Endothelial cell (in vitro differentiated cells): ENCODE results near the gene VASH2. TPM values are rescaled to one million over a fixed set of nuclear protein-coding genes. Genes with fewer than 3 reads are reported as not detected.
"Not testable (repeated sequence)": the region's sequence is repeated elsewhere in the genome, so short reads cannot be mapped to it uniquely, and the experiment has no call there.

Experiments used
- DNase-seq: peaks from one replicate; pipeline ENCODE4 v3.0.0; 2021; ENCODE audit warnings: low spot score
- H3K27ac Mint-ChIP-seq: one replicate; pipeline ENCODE4 v1.8.0; 2021; ENCODE audit warnings: mixed read lengths, inconsistent platforms; ENCODE audit not compliant: unreplicated experiment
- H3K27me3 Mint-ChIP-seq: one replicate; pipeline ENCODE4 v1.8.0; 2021; ENCODE audit warnings: mild to moderate bottlenecking, moderate library complexity, mixed read lengths, inconsistent platforms; ENCODE audit not compliant: unreplicated experiment
- H3K36me3 Mint-ChIP-seq: one replicate; pipeline ENCODE4 v1.8.0; 2021; ENCODE audit warnings: mild to moderate bottlenecking, low read depth, mixed read lengths, inconsistent platforms; ENCODE audit not compliant: unreplicated experiment
- H3K4me1 Mint-ChIP-seq: one replicate; pipeline ENCODE4 v1.8.0; 2021; ENCODE audit warnings: mild to moderate bottlenecking, mixed read lengths, inconsistent platforms; ENCODE audit not compliant: unreplicated experiment
- H3K4me3 Mint-ChIP-seq: one replicate; pipeline ENCODE4 v1.8.0; 2021; ENCODE audit warnings: mild to moderate bottlenecking, mixed read lengths, inconsistent platforms; ENCODE audit not compliant: unreplicated experiment
- H3K9me3 Mint-ChIP-seq: one replicate; pipeline ENCODE4 v1.8.0; 2021; ENCODE audit warnings: mixed read lengths, inconsistent platforms; ENCODE audit not compliant: unreplicated experiment
- CTCF ChIP-seq: fragments of 200-600 bp; sonication (generic); IDR thresholded peaks from one replicate; pipeline ENCODE4 v1.5.0; 2021; ENCODE audit warnings: antibody characterized with exemption; ENCODE audit not compliant: unreplicated experiment
- total RNA-seq: library from RNA; stranded (reverse); fragmentation: NEBNext Ultra II Directional; extraction: Animal tissue kit (Norgen Biotek cat#: 25700); gene quantifications from one replicate; pipeline ENCODE4 v1.2.1, GENCODE V29; 2021; ENCODE audit not compliant: unreplicated experiment

Gene VASH2
- total RNA-seq, 1 donor from 2014 or later, result 8.3 TPM

GRCh38 chr1:213017447-213018273, 67.3 kb downstream of the VASH2 start:
- no peak for TF ChIP-seq CTCF
- H3K27ac Mint-ChIP-seq, result no peak overlapping the region
- peaks cover 3% of the 10 kb centered on the region for H3K4me1 Mint-ChIP-seq
- H3K4me3 Mint-ChIP-seq, result no peak overlapping the region
- DNase-seq, result no peak
- no peaks in the 10 kb centered on the region for H3K27me3 Mint-ChIP-seq
- no peaks in the 10 kb centered on the region for H3K9me3 Mint-ChIP-seq
- no peaks in the 10 kb centered on the region for H3K36me3 Mint-ChIP-seq

GRCh38 chr1:213019450-213019849, 69.1 kb downstream of the VASH2 start:
- Mint-ChIP-seq H3K27me3 (no peaks in the 10 kb centered on the region), H3K27ac (no peak overlapping the region), H3K4me1 (peaks cover 3% of the 10 kb centered on the region), H3K4me3 (no peak overlapping the region), H3K9me3 (no peaks in the 10 kb centered on the region), H3K36me3 (no peaks in the 10 kb centered on the region)
- DNase-seq, result no peak
- TF ChIP-seq CTCF, result no peak

- Mint-ChIP-seq H3K27ac (no peak overlapping the region), H3K4me3 (no peak overlapping the region), H3K27me3 (no peaks in the 10 kb centered on the region), H3K36me3 (no peaks in the 10 kb centered on the region), H3K4me1 (peaks cover 3% of the 10 kb centered on the region), H3K9me3 (no peaks in the 10 kb centered on the region)
- no peak for TF ChIP-seq CTCF
- no peak for DNase-seq
These were observed 69.7 kb downstream of the VASH2 start for GRCh38 chr1:213020016-213020415.

- H3K4me3 Mint-ChIP-seq, DNase-seq, H3K27me3 Mint-ChIP-seq, H3K4me1 Mint-ChIP-seq, H3K9me3 Mint-ChIP-seq, H3K36me3 Mint-ChIP-seq, H3K27ac Mint-ChIP-seq: not testable (repeated sequence)
These were observed 76.7 kb downstream of the VASH2 start for GRCh38 chr1:213027024-213027423.

- no peak for DNase-seq
- Mint-ChIP-seq H3K4me1 (no peaks in the 10 kb centered on the region), H3K4me3 (no peak overlapping the region), H3K9me3 (no peaks in the 10 kb centered on the region), H3K27me3 (peaks cover 2% of the 10 kb centered on the region), H3K27ac (no peak overlapping the region), H3K36me3 (no peaks in the 10 kb centered on the region)
- no peak for TF ChIP-seq CTCF
These were observed 82.3 kb downstream of the VASH2 start for GRCh38 chr1:213032651-213033050.
